Ecto neural progenitor cell (in vitro differentiated cells): ENCODE data around the gene NOP56.

Experiments
- DNase-seq: peaks from one replicate; pipeline ENCODE4 v3.0.0-alpha.2; 2018; ENCODE audit warnings: low spot score

The NOP56 gene, protein sequence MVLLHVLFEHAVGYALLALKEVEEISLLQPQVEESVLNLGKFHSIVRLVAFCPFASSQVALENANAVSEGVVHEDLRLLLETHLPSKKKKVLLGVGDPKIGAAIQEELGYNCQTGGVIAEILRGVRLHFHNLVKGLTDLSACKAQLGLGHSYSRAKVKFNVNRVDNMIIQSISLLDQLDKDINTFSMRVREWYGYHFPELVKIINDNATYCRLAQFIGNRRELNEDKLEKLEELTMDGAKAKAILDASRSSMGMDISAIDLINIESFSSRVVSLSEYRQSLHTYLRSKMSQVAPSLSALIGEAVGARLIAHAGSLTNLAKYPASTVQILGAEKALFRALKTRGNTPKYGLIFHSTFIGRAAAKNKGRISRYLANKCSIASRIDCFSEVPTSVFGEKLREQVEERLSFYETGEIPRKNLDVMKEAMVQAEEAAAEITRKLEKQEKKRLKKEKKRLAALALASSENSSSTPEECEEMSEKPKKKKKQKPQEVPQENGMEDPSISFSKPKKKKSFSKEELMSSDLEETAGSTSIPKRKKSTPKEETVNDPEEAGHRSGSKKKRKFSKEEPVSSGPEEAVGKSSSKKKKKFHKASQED

DNA sequence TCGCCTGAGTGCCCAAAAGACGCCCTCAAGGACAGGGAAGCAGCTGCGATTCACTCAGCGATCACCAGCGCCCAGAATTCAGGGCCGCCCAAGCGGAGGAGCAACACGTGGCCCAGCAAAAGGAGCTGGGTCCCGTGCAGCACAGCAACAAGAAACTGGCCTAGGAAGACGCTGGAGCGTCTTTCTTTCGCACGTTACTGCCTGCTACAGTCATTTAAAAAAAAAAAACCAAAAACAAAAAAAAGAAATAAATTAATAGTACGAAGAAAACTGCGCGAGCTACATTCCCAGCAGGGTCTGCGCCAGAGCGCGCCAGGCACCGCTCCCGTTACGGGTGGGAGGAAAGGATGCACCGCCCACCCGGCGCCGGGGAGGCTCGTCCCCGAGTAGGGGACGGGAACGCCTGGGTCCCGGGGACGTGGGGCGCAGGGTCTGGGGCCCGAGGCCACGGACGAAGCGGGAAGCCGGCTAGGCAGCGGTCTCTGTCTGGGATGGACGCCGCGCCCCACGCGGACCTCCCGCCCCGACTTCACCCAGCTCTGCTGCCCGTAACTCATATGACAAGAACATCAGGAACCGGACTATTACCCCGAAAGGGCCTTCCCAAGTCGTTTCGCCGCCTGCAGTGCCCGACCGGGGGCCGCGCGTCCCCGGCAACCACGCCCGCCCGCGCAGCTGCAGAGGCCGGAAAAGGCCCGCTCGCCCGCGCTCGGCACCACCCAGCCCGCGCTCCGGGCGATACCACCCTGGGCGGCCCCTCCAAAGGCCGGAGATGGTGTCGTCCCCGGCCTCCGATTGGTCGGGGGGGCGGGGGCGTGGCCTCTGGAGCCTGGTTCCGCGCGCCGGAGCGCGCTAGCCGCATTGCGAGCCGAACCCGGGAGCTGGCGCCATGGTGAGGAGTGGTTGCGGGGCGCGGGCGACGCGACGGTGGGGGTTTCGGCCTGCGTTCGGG, at the start of gene NOP56:
TSS of gene NOP56 (plus strand) at position 861 of the 952 bp plus-strand sequence. CDS start at position 890, 29 bp downstream.
- DNase-seq = peak; percentile 97

- no peak for DNase-seq
These were observed 49.7 kb upstream of the NOP56 start for GRCh38 chr20:2602746-2603145.

DNA sequence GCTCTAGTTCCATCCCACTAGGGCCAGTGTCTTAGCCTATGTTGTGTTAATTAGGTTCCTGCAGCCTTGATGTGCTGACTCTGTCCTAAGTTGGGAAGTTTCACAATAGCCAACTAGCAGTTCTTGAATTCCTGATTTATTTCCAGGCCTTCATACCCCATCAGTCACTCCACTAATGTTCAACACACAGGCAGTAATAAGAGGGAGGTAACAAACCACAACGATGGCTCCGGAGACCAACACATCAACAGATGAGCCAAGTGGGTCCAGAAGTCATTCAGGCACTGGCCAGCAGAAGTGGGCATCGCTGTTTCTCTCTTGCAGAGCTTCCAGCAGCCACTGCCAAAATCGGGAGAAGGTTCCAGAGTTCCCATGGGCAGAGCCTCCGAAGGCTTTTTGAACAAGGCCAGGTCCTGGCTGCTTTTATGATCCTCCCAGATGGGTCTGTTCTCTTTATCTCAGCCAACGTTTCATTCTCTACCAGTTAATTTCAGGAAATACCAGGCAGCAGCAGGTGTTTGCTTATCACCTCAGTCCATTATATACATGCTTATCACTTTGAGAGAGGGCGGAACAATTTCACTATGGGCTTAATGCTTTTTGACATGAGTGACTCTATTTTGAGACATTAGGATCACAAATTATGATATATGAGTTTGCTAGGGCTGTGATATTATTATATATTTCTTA, 48.5 kb upstream of the NOP56 start:
- peak; percentile 12 for DNase-seq

- no peak for DNase-seq
These were observed 48.0 kb upstream of the NOP56 start for GRCh38 chr20:2604506-2604835.

DNA sequence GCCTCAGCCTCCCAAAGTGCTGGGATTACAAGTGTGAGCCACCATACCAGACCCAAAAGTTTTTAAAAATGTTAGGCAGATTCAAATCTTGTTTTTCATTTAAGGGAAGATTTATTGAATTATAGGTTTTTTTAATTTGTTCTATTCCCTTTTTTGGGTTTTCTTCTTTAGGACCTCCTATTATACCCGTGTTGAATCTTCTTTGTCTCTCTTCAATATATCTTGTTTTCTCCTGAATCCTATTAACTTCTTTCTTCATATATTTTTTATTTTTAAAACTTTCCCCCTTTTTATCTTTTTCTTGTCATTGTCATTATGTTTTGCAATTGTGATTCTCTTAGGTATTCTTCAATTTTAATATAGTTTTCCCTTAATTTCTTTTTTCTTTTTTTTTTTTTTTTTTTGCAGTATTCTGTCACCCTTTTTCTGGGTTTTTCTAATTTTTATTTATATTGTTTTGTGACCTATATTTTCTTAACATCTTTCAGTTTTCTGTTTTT, 45.9 kb upstream of the NOP56 start:
- DNase-seq = no peak

GRCh38 chr20:2610326-2610725, 42.1 kb upstream of the NOP56 start:
- no peak for DNase-seq

DNA sequence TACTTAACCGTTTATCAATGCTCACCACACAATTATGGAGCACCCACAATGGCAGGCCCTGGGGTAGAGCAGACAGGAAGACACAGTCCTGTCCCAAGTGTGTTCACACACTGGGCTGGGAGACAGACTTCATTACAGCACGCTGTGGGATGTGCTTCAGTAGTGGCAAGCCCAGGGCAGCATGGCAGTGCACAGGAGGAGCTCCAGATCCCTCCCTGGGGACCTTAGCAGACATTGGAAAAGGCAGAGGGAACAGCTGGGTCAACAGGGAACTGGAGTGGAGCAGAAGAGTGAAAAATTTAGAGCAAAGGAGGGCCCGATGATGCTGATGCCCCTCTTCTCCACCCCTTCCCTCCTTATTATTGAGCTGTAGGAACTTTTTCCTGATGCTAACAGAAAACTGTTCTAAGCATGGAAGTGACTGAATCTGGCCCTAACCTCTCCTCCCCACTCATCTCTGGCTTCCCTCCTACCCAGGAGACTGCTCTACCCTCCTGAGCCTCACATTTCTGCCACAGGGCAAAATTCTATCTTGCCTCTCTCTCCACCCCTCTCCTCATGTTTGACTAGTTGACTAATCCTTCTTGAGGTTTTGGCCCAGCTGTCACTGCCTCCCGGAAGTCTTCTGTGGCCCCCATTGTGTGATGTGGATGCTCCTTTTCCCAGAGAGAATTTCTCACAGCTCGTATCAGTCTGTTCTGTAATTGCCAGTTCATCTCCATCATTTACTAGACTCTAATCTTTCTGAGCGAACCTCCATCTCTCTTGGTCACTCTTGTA, 41.3 kb upstream of the NOP56 start:
- no peak for DNase-seq

DNA sequence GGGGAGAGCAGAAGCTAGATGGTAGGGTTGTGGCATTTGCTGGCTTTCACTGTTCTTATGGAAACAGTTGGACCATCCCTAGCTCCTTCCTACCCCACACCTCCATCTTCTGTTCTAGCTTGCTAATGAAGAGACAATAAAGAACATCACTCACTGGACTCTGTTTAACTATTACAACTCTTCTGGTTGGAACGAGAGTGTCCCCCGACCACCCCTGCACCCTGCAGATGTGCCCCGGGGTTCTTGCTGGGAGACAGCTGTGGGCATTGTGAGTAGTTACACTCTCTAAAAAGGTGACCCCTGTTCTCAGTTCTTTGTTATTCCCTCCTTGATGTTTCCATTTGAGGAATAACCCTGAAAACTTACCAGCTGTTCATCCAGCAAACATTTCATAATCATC, 40.4 kb upstream of the NOP56 start:
- no peak for DNase-seq

- DNase-seq = no peak
These were observed 35.8 kb upstream of the NOP56 start for GRCh38 chr20:2616634-2617033.

GRCh38 chr20:2617099-2617714, 35.2 kb upstream of the NOP56 start:
- no peak for DNase-seq

DNA sequence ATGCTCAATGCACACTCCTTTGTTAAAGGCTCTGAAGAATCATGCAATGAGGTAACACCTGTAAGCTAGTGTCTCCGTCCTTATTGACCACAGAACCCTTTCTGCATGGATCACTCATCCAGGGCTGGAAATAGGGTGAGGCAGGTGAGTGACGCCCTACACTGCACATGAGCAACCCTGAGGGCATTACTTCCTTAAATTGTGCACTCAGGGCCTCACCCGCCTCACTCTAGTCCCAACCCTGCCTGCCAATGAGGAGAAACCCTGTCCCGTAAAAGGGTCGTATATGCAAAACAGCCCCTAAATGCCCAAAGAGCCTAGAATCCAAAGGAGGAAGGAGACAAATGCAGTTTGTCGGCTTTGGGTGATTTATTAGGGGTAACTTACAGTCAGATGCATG, 33.6 kb upstream of the NOP56 start:
- DNase-seq = no peak

DNA sequence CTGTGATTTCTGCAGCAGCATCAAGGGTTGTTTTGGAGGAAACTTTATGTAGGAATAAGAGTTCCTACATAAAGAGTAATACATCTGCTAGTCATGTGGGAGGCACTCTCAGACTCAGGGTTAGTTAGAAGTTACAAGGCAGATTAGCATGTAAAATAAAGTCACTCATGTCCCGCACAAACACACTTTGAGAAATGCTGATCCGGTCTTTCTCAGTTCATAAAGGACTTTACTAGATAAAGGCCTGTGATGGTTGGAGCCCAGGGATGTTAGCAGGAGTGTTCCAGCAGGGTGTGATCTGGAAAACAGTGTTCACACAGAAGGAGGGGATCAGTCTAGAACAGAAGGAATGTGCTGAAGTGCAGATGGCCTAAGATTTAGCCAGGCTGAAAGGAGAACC, 33.1 kb upstream of the NOP56 start:
- no peak for DNase-seq

DNA sequence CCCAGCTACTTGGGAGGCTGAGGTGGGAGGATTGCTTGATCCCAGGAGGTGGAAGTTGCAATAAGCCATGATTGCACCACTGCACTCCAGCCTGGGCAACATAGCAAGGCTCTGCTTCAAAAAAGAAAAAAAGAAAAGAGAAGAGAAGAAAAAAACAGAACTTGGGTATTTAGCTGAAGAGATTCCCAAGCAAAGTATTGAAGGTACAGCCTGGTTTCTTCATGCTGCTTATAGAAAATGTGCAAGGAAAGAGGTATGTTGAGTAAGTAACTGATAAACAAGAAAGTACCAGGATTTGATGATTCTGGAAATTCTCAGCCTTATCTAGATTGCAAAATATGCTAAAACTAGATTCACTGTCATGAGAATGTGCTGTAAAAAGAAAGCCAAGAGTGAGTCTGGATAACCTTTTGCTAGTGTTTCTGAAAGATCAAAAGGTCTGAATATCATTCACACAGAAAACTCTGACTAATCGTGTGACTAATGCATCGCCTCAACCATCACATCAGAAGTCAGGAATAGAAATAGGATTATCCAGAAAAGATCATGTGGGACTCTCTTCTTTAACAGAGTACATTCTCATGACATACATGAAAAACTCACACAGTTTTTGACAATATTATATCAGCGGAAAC, 32.4 kb upstream of the NOP56 start:
- DNase-seq = no peak

DNA sequence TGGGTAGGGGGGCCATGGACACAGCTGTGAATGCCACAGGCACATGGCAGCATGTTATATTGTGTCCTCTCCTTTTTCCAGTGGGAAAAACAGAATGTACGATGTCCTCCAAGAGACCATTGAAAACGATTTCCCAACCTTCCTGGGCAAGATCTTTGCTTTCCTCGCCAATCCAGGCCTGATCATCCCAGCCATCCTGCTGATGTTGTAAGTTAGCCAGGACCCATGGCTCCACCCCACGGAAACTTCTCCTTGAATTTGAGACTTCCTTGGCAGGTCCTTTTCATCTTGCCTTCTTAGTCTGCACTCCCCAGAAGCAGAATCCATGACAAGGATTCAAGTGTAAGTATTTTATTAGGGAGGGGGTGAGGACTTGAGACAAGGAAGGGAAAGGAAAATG, 28.2 kb upstream of the NOP56 start:
- DNase-seq = no peak

GRCh38 chr20:2625062-2625461, 27.4 kb upstream of the NOP56 start:
- no peak for DNase-seq

- DNase-seq = no peak
These were observed 25.4 kb upstream of the NOP56 start for GRCh38 chr20:2626853-2627541.

DNA sequence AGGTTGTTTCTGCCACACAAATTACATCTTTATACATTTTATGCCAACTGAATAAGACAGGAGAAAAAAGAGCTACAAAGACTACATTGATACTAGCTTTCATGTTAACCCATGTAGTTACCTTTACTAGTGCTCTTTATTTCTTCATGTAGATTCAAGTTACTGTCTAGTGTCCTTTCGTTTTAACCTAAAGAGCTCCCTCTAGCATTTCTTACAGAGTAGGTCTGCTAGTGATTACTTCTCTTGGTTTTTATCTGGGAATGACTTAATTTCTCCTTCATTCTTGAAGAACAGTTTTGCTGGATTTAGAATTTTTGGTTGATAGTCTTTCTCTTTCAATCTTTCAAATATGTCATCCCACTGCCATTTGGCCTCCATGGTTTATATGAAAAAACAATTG, 21.2 kb upstream of the NOP56 start:
- DNase-seq = no peak

DNA sequence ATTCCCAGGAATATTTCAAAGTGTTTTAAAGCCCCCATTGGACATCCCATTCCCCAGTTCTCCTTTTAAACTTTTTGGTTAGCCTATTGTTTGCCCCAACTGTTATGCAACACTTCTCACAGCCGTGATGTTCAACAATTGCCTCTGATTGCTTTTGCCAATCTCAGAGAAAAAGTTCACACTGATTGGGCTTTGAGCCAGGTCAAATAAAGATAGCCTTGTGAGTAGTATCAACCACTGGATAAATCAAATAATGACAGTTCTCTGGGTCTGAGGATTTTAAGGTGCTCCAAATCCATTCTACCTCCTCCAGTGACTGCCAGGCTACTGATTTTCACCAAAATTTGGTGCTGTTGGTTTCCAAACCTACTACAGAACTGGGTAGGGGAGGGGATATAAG, 19.1 kb upstream of the NOP56 start:
- DNase-seq = no peak

DNA sequence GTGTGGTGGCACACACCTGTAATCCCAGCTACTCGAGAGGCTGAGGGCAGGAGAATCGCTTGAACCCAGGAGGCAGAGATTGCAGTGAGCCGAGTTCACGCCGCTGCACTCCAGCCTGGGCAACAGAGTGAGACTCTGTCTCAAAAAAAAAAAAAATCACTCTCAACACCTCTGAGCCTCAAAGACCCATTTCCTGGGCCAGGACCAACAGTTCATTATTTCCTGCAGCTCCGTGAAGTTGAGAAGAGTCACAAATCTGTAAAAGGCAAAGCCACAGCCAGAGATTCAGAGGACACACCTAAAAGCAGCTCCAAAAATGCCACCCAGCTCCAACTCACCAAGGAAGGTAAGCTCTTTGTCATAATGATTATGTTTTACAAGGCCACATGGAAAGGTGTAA, 15.2 kb upstream of the NOP56 start:
- no peak for DNase-seq

DNA sequence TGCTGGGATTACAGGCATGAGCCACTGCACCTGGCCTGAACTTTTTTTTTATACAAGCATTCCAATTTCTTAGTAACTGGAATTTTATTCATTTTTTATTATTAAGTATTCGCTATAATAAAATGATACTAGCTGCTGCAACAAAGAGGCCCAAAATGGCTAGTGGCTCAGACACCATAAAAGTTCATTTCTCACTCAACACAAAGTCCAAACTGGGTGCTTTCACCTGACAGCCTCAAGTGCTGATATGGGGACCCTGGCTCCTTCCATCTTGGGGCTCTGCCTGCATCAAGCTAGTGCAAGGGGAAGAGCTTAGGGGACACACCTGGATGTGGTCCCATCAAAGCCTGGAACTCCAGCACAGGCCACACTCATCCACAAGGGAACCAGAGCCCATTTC, 12.2 kb upstream of the NOP56 start:
- no peak for DNase-seq
